ENCODE data around the gene SPTBN4.
"Not testable (repeated sequence)": the region's sequence is repeated elsewhere in the genome, so short reads cannot be mapped to it uniquely, and the experiment has no call there.

Gene SPTBN4

DNA sequence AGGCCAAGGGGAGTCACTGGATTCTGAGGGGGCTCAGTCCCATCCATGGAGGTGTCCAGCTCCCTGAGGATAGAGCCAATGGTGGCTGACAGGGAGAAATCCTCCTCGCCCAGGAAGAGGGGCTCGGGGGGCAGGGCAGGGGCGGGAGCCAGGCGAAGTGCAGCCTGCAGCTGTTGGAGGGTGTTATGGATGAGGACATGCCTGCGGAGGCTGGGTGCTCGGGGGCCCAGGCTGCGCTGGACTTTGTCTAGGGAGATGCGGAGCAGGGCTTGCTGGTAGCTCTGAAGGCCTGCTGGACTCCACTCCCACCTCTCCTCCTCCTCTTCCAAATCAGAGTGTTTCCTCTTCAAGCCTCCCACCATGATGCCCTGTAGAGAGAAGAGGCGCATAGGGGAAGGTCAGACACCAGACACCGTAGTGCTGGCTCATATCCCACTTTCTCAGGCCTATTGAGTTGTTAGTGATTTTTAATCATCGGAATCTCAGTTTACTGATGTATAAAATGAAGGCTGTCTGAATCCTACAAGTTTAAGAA, 25.0 kb upstream of the SPTBN4 start:
- no peak for DNase-seq (ENCODE audit: low read depth)

DNA sequence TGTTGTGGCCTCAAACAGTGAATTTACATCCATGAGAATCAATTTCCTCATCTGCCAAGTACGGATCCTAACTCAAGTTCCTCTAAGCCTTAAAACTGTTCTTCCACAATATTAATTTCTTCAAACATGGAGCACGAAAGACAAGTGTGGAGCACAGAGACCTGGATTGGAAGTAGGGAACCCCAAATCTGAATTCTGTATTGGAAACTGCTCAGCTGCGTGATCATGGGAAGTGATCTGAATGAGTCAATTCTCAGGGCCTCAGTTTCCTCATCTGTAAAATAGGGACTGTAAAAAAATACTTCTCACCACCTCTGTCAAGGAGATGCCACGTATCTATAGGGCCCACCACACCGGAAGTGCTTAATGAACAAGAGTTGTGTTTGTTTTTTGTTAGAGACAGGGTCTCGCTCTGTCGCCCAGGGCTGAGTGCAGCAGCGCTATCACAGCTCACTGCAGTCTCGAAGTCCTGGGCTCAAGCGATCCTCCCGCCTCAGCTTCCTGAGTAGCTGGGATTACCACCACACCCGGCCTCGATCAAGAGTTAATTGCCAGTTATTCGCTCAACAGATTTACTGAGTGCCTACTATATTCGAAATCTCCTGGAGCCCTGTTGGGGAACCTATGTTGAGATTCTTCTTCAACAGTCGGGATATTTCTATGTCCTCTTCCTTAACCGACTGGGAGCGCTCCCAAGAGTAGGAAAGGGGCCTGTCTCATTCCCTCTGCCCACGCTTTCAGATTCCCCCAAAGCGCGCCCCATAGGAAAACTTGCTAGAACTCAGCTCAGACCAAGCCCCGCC, 24.3 kb upstream of the SPTBN4 start:
- no peak for DNase-seq (ENCODE audit: low read depth)

DNA sequence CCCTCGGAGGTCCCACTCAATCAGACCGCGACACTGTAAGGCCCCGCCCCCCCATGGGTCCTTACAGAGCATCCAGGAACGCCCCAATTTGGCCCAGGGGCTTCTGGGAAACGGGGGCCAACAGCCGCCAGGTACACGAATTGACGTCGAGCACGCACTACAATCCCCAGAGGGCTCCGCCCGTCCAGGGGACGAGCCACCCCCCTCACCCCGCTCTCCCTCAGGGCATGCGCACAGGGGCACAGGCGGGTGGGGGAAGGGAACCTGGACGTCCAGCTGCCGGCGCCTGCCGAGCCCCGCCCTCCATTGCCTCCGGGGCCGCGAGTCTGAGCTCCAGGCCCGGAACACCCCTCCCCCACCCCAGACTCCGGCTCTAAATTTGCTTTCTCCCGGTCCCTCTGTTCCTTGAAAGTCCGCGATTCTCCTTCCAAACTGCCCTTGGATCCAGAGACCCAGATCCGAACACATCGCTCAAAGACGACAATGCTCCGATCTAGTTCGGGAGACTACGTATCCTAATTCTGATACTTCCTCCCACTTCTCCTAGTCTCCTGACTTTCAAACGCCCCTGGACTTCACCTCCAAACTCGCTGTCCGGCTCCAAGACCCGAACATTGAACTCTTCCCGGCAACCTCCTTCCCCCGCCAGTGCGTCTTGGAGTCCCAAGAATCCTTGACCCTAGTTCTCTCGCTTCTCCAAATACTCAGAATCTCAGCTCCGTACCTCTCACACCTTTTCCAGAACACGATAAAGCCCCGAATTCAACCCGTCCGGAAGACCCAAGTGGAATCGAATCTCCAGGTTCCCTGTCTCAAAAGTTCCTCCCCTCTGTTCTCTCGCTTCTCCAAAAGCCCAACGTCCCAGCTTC, 23.4 kb upstream of the SPTBN4 start:
- DNase-seq (ENCODE audit: low read depth): peak; percentile 98

DNA sequence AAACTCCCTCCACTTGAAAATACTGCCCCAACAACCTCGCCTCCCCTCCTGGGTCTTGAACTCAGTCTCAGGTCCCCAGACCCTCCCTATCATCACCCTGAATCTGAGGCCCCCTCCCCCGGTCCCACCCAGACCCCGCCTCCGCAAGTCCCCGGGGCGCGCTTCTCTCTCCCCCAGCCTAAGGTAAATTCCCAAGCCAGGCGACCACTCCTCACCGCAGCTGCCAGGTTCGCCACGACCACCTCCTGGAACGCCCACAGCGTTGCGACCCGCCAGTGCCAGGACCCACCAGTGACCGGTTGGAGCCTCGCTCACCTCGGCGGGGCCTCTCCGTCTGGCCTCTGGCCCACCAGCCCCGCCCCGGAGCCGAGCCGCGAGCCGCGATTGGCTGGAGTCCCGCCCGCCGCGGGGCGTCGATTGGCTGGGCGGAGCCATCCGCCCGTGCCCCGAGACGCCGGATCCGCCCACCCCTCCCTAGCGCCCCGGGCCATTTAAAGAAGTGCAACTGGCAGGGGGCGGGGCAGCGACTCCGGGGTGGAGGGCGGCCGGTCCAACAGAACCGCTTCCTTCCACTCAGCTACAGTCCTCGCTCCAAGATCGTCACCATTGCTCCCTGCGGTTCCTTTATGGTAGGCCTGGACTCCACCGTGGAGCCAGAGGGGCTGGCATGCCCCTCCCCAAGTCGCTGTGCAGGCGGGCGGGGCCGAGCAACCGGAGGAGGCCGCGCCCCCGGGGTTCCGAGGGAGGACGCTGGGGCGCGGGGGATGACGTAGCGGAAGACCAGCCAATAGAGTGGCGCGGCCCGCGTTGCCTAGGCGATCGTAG, 22.6 kb upstream of the SPTBN4 start, which contains the start of gene SERTAD3:
SERTAD3 (minus strand) TSS at position 336 of the 825 bp plus-strand sequence. CDS start 2,255 bp downstream, outside the sequence.
- DNase-seq (ENCODE audit: low read depth): peak; percentile 96

DNA sequence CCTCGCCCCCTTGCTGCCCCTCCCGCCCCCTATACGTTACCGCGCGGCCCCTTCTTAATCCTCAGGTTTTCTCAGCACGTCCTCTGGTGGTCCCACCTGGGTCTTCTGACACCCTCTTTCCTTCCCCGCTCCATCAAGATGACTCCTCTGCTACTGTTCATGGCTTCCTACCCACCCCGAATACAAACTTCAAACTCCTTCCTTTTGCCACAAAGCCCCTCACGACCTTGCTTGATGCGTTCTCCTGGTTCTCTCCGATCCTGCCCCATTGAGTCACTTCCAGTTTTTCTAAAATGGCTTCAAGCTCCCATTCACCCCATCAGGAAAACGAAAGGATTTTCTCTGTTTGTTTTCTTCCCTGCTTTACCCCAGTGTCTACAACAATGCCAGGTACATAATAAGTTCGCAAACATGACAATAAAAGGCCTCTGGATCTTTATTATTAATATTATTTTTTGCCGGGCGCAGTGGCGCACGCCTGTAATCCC, 21.9 kb upstream of the SPTBN4 start:
- DNase-seq (ENCODE audit: low read depth): no peak

DNA sequence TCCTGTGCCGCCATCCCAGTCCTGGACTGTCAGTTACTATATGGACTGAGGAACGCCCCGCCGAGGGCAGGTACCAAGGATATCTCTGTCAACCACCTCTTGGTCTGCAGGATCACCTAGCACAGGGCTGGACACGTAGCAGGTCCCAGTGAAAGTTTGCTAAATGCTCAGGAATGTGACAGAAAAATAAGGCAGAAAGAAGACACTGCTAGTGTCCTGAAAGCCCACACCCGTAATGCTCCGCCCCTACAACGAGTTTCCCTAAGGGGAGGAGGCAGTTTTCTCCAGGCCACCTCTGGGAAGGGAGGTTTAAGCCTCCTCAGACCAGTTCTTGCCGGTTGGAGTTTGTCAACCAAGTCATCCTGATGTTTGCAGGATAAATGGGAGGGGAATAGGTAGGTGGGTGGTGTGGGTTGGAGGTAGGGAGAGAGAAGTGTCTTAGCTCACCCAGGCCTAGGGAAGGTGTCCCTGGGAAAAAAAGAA, 21.0 kb upstream of the SPTBN4 start:
- DNase-seq (ENCODE audit: low read depth): no peak

DNA sequence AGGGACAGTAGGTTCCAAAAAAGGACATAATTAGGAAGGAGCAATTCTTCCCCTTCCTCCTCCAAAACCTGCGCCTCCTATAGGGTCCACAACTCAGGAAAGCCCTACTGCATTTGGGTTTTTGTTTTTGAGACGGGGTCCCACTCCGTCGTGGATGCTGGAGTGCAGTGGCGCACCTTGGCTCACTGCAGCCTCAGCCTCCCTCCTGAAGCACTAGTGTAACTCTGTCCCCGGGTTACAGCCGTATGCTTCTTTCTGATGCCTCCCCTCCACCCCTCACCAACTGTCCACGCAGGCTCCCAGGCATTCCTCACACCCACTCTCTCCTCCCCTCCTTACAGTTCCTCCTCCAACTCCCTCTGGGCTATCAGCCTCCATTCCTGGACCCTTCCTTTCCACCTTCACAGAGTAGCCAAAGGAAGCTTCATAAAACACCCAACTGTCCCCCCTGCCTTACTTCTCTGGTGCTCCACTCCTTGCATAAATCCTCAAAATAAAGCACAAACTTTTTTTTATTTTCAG, 20.5 kb upstream of the SPTBN4 start:
- DNase-seq (ENCODE audit: low read depth): no peak

DNA sequence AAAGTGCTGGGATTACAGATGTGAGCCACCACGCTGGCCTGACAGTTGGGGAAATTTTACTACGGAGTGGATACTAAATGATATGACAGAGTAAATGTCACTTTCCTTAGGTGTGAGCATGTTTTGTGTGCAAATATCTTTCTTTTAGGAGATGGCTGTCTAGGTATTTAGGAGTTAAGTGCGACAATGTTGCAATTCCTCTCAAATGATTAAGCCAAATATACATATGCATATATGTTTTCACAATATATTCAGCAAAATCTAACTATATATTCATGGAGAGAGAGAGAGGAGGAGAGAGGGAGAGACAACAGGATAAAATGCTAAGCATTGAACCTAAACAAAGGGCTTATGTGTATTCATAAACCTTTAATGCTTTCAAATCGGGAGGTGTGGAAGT, 17.3 kb upstream of the SPTBN4 start:
- DNase-seq (ENCODE audit: low read depth): no peak

DNA sequence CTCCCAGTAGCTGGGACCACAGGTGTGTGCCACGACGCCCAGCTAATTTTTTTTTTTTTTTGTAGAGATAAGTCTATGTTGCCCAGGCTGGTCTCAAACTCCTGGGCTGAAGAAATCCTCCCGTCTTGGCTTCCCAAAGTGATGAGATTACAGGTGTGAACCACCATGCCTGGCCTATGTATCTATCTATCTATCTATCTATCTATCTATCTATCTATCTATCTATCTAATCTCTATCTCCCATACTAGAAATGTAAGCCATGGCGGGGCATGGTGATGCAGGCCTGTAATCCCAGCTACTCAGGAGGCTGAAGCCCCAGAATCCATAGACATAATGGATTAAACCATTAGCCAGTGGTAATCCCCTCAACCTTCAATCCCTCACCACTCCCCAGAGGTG, 16.1 kb upstream of the SPTBN4 start:
- DNase-seq (ENCODE audit: low read depth): no peak

DNA sequence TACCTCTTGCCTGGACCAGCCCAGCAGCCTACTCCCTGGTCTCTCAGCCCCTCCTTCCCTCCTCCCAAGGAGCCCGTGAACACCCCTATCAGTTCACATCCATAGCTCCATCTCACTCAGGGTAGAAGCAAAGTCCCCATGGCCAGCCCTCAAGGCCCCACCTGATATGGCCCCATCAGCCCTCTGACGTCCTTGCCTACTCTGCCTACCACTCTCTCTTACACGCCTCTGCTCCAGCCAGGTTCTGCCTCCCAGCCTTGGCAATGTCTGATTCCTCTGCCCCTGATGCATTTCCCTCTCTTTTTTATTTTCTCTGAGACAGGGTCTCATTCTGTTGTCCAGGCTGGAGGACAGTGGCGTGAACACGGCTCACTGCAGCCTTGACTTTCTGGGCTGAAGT, 14.8 kb upstream of the SPTBN4 start:
- DNase-seq (ENCODE audit: low read depth): no peak

DNA sequence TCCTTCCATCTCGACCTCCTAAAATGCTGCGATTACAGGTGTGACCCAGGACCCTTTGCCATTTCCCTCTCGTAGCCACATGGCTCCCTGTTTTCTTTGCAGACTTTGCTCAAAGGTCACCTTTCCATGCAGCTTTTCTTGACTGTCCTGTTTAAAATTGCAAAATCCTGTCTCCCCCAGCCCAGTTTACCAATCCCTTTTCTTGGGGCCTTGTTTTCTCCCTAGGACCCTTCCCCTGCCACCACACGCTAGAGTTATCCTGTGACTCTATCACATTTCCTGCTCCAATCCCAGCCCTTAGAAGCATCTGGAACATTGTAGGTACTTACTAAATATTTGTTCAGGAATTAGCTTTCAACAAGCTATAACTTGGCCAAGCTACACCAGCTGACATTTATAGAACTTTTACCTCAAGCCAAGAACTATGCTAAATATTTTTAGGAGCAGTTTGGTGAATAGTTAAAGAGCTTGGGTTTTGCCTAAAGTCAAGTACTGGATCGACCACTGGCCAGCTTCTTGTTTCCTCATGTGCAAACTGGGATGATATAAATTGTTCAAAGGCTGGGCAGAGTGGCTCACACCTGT, 13.6 kb upstream of the SPTBN4 start:
- no peak for DNase-seq (ENCODE audit: low read depth)

DNA sequence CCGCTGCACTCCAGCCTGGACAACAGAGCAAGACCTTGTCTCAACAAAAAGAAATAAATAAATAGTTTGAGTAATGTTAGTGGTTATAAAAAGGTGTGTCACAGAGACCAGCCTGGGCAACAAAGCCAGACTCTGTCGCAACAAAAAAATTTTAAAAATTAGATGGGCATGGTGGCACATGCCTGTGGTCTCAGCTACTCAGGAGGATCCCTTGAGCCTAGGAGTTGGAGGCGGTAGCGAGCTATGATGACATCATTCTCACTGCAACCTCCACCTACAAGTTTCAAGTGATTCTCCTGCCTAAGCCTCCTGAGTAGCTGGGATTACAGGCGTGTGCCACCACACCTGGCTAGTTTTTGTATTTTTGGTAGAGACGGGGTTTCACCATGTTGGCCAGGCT, 12.9 kb upstream of the SPTBN4 start:
- DNase-seq (ENCODE audit: low read depth): not testable (repeated sequence)

DNA sequence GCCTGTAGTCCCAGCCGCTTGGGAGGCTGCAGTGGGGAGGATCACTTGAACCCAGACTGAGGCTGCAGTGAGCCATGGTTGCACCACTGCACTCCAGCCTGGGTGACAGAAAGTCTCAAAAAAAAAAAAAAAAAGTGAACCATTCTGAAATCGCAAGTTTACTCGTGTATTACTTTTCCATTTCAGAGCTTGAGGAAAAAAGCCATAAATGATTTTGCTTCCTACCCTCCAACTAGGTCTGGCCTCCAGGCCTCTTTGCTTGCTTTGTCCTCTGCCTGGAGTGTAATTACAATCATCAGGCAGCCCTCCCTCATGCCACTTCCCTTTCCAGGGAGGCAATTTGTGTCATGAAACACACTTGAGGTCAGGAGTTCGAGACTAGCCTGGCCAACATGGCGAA, 9.8 kb upstream of the SPTBN4 start:
- no peak for DNase-seq (ENCODE audit: low read depth)

DNA sequence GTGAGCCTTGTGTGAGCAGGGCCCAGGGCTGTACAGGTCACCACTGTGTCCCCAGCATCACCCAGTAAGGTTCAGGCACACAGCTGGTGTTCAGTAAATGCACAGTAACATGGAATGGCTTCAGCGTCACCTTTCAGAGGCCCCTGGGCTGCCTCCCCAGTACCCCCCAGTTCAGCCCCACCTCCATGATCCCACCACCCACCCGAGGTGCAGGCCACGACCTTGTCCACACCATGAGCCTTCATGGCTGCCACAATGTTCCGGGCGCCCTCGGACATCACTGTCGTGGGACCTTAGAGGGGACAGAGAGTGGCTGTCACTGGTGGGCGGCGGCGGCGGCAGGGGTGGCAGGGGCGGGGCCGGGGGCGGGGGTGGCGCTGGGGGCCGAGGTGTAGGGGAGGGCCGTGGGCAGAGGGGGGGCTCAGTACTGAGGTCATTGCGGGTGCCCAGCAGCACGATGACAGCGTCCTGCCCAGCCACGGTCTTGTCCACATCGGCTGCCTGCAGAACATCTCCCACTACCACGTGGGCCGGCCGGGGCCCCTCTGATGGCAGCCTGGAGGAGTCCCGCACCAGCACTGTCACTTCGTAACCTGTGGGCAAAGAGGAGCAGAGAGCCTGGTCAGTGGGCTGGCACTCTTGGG, 8.7 kb upstream of the SPTBN4 start:
- DNase-seq (ENCODE audit: low read depth): no peak

DNA sequence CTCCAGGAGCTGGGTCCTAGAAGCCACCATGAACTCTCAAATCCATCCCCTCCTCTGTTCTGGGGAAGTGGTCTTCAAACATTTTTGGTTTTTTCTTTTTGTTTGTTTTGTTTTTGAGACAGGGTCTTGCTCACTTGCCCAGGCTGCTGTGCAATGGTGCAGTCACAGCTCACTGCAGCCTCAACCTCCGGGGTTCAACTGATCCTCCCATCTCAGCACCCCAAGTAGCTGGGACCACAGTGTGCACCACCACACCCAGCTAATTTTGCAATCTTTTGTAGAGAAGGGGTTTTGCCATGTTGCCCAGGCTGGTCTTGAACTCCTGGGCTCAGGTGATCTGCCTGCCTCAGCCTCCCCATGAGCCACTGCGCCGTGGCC, 8.2 kb upstream of the SPTBN4 start:
- DNase-seq (ENCODE audit: low read depth): no peak

DNA sequence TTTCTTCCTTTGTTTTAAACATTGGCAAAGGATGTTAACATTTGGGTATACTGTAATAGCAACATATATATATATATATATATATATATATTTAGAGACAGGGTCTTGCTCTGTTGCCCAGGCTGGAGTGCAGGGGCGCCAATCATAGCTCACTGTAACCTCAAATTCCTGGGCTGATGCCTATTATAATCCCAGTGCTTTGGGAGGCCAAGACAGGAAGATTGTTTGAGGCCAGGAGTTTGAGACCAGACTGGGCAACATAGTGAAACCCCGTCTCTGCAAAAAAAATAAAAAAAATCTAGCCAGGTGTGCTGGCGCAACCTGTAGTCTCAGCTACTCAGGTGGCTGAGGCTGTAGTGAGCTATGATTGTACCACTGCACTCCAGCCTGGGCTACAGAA, 6.6 kb upstream of the SPTBN4 start:
- DNase-seq (ENCODE audit: low read depth): no peak

DNA sequence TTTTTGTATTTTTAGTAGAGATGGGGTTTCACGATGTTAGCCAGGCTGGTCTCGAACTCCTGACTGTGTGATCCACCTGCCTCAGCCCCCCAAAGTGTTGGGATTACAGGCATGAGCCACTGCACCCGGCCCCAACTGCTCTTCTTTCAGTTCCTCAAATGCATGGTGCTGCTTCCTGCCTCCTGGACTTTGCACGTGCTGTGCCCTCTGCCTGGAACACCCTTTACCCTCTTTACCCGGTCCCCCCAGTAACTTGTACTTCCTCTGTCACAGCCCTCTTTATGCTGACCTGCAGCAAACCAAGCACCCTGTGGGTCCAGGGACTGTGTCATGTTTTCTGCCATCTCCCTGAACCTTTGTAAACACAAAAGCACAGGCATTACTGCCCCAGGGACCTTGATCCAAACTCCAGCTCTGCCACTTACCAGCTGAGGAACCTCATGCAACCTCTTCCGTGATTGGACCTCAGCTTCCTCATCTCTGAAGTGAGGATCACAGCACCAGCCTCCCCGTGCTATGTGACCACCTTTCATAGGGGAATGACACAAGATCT, 5.1 kb upstream of the SPTBN4 start:
- DNase-seq (ENCODE audit: low read depth): no peak

DNA sequence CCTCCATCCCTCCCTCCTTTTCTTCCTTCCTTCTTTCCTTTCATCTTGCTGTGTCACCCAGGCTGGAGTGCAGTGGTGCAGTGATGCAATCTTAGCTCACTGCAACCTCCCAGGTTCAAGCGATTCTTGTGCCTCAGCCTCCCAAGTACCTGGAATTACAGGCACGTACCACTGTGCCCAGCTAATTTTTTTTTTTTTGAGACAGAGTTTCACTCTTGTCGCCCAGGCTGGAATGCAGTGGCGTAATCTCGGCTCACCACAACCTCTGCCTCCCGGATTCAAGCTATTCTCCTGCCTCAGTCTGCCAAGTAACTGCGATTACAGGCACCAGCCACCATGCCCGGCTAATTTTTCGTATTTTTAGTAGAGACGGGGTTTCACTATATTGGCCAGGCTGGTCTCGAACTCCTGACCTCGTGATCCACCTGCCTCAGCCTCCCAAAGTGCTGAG, 3.2 kb upstream of the SPTBN4 start:
- DNase-seq (ENCODE audit: low read depth): not testable (repeated sequence)

DNA sequence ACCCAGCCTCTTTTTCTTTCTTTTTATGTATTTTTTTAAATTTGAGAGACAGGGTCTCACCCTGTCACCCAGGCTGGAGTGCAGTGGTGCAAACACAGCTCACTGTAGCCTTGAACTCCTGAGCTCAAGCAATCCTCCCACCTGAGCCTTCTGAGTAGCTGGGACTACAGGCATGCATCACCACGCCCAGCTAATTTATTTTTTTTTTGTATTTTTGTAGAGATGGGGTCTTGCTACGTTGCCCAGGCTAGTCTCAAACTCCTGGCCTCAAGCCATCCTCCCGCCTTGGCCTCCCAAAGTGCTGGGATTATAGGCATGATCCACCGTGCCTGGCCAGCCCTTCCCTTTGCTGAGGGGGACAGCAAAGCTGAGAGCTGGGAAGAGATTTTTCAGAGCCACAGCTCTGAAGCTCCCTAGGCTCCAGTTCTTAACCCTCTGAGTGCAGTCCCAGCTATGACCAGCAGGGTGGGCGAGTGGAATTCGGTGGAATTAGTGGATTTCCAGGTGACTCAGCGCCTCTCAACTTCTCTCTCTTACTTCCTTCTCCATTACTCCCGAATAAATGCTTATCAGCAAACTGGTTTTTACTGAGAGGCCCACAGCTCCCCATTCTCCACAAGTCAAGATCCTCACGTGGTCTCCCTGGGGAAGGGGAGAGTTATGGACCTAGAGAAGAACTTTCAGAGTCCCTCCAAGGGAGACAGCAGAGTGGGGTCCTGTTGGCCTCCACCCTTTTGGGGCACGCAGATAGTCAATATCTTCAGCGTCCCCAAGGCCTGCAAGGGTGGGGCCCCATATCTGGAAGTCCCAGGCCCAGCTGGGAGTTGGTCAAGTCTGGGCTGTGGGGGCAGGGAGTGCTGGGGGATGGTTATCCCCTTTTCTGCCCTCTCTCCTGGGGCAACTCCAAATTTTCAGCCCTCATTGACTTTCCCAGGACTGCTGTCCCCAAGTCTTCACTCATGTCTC, 2.5 kb upstream of the SPTBN4 start:
- DNase-seq (ENCODE audit: low read depth): peak; percentile 71

Measured in activated T-cell treated with anti-CD3 and anti-CD28 coated beads for 1 hour (primary cell).